A549 (cell line): Measurements from ENCODE around the gene MBP. TPM values are rescaled to one million over a fixed set of nuclear protein-coding genes. Genes with fewer than 3 reads are reported as not detected.

Source experiments
- ATAC-seq, 2 experiments: fragments of 200-7000 bp in 1 of 2; fragments of >200 bp in 1 of 2; cut with Nextera tagmentation in 1 of 2; cut with Tn5 transposase in 1 of 2; 3 replicates each; pipeline versions ENCODE4 v1.8.0 to v1.9.1; 2018 to 2020; ENCODE audit warnings: mild to moderate bottlenecking in 1 of 2, moderate library complexity in 1 of 2
- CTCF ChIA-PET: fragments of 300-600 bp; sonication (Branson Sonifier 250); formaldehyde crosslinking; extraction: SDS; loops from one replicate; lab custom pipeline; 2021; ENCODE audit warnings: antibody characterized with exemption, inconsistent platforms; lab: Yijun Ruan, JAX
- POLR2A ChIA-PET: fragments of 350-600 bp; formaldehyde crosslinking; extraction: SDS; loops from one replicate; lab custom pipeline; 2021; ENCODE audit warnings: antibody characterized with exemption, inconsistent platforms; lab: Yijun Ruan, JAX
- DNase-seq, 2 experiments: peaks; one replicate each; pipeline versions ENCODE4 v3.0.0 to v3.0.0-alpha.2; 2011 to 2016; ENCODE audit warnings: low read depth in 1 of 2, low spot score in 1 of 2
- FAIRE-seq: peaks from 2 replicates; lab custom pipeline; 2011; peaks lifted over from hg19 to GRCh38; lab: Jason Lieb, UNC
- H3K27ac ChIP-seq, 2 experiments: fragments of >200 bp; sonication (Bioruptor Twin); formaldehyde crosslinking; 3 replicates each; pipeline ENCODE4 v1.5.1; 2016 to 2017
- H3K4me1 ChIP-seq: fragments of >200 bp; sonication (Bioruptor Twin); formaldehyde crosslinking; 3 replicates; pipeline ENCODE4 v1.6.1; 2016
- H3K4me2 ChIP-seq: fragments of >200 bp; sonication (Bioruptor Twin); formaldehyde crosslinking; 3 replicates; pipeline ENCODE4 v1.6.1; 2016
- H3K4me3 ChIP-seq: fragments of >200 bp; sonication (Bioruptor Twin); formaldehyde crosslinking; 3 replicates; pipeline ENCODE4 v1.5.1; 2016
- H3K9me3 ChIP-seq: fragments of >200 bp; sonication (Bioruptor Twin); formaldehyde crosslinking; 3 replicates; pipeline ENCODE4 v1.6.1; 2016
- CBX8 ChIP-seq: fragments of 200-600 bp; sonication (generic); IDR thresholded peaks from 2 replicates; pipeline ENCODE4 v1.6.1; 2016
- CHD2 ChIP-seq: fragments of 150-350 bp; IDR thresholded peaks from 2 replicates; pipeline ENCODE4 v1.6.1; 2014; ENCODE audit warnings: low read length; ENCODE audit not compliant: partially characterized antibody
- CHD4 ChIP-seq: fragments of 200-600 bp; sonication (generic); IDR thresholded peaks from 2 replicates; pipeline ENCODE4 v1.6.1; 2016; ENCODE audit warnings: antibody characterized with exemption, mild to moderate bottlenecking, borderline replicate concordance
- CTCF ChIP-seq: fragments of >200 bp; sonication (Bioruptor Twin); formaldehyde crosslinking; IDR thresholded peaks from 3 replicates; pipeline ENCODE4 v1.5.1; 2016
- ELK1 ChIP-seq: fragments of 150-350 bp; IDR thresholded peaks from 2 replicates; pipeline ENCODE4 v1.6.1; 2014; ENCODE audit warnings: low read depth, mild to moderate bottlenecking, low read length
- EP300 ChIP-seq, 2 experiments: fragments of >200 bp; sonication (Bioruptor Twin); formaldehyde crosslinking; IDR thresholded peaks; 2 replicates in 1 of 2; 3 replicates in 1 of 2; pipeline ENCODE4 v1.6.1; 2016 to 2017
- ESRRA ChIP-seq: fragments of 150-350 bp; IDR thresholded peaks from 2 replicates; pipeline ENCODE4 v1.6.1; 2014; ENCODE audit warnings: mild to moderate bottlenecking, low read length, borderline replicate concordance
- FOSB ChIP-seq: fragments of 250-450 bp; sonication (Bioruptor Pico); IDR thresholded peaks from 2 replicates; pipeline ENCODE4 v1.5.0; 2020; ENCODE audit warnings: mild to moderate bottlenecking, moderate library complexity
- GATA3 ChIP-seq: IDR thresholded peaks from 2 replicates; pipeline ENCODE4 v1.6.1; 2012; ENCODE audit warnings: borderline replicate concordance
- HEYL ChIP-seq: fragments of 250-450 bp; sonication (Bioruptor Pico); IDR thresholded peaks from 2 replicates; pipeline ENCODE4 v1.8.0; 2021; ENCODE audit warnings: mild to moderate bottlenecking, moderate library complexity
- HOXB13 ChIP-seq: fragments of 250-450 bp; sonication (Bioruptor Pico); IDR thresholded peaks from 2 replicates; pipeline ENCODE4 v1.5.0; 2020; ENCODE audit warnings: low read depth, mild to moderate bottlenecking, moderate library complexity
- JUNB ChIP-seq: fragments of >200 bp; sonication (Bioruptor Twin); formaldehyde crosslinking; IDR thresholded peaks from 2 replicates; pipeline ENCODE4 v1.6.1; 2016
- NPAS2 ChIP-seq: fragments of 250-450 bp; sonication (Bioruptor Pico); IDR thresholded peaks from 2 replicates; pipeline ENCODE4 v1.8.0; 2022; ENCODE audit warnings: mild to moderate bottlenecking, moderate library complexity, borderline replicate concordance
- PHF8 ChIP-seq: fragments of 200-600 bp; sonication (generic); IDR thresholded peaks from 2 replicates; pipeline ENCODE4 v1.6.1; 2016; ENCODE audit warnings: low read depth, mild to moderate bottlenecking, antibody characterized with exemption, moderate library complexity, borderline replicate concordance
- POLR2A ChIP-seq: IDR thresholded peaks from 2 replicates; pipeline ENCODE4 v1.6.1; 2012; ENCODE audit warnings: mild to moderate bottlenecking, low read length
- RARB ChIP-seq: fragments of 250-450 bp; sonication (Bioruptor Pico); IDR thresholded peaks from 2 replicates; pipeline ENCODE4 v1.8.0; 2021; ENCODE audit warnings: mild to moderate bottlenecking, moderate library complexity
- RCOR1 ChIP-seq: fragments of 150-350 bp; IDR thresholded peaks from 2 replicates; pipeline ENCODE4 v1.6.1; 2014; ENCODE audit warnings: antibody characterized with exemption, low read length, low read depth
- REST ChIP-seq: fragments of 200-600 bp; sonication (generic); IDR thresholded peaks from 2 replicates; pipeline ENCODE4 v1.6.1; 2016; ENCODE audit warnings: antibody characterized with exemption, mild to moderate bottlenecking, moderate library complexity
- RFX5 ChIP-seq: fragments of 450-650 bp; IDR thresholded peaks from 2 replicates; pipeline ENCODE4 v1.7.1; 2014; ENCODE audit warnings: antibody characterized with exemption, mild to moderate bottlenecking, moderate library complexity
- SREBF2 ChIP-seq: fragments of 450-650 bp; IDR thresholded peaks from 2 replicates; pipeline ENCODE4 v1.6.1; 2014; ENCODE audit warnings: mild to moderate bottlenecking, moderate library complexity
- TFCP2L1 ChIP-seq: fragments of 250-450 bp; sonication (Bioruptor Pico); IDR thresholded peaks from 2 replicates; pipeline ENCODE4 v1.5.0; 2021; ENCODE audit warnings: mild to moderate bottlenecking
- TP53 ChIP-seq: fragments of 250-450 bp; sonication (Bioruptor Pico); IDR thresholded peaks from 2 replicates; pipeline ENCODE4 v1.5.0; 2021; ENCODE audit warnings: mild to moderate bottlenecking, moderate library complexity
- ZC3H11A ChIP-seq: fragments of 450-650 bp; IDR thresholded peaks from 2 replicates; pipeline ENCODE4 v1.6.1; 2014; ENCODE audit warnings: antibody characterized with exemption, mild to moderate bottlenecking
- ZFP36 ChIP-seq: fragments of 450-650 bp; IDR thresholded peaks from 2 replicates; pipeline ENCODE4 v1.6.1; 2014; ENCODE audit warnings: borderline replicate concordance; ENCODE audit not compliant: partially characterized antibody
- ZNF302 ChIP-seq: fragments of 250-450 bp; sonication (Bioruptor Pico); IDR thresholded peaks from 2 replicates; pipeline ENCODE4 v1.9.0; 2021; ENCODE audit warnings: inconsistent platforms, mild to moderate bottlenecking, moderate library complexity
- WGBS: methylation state at CpG from one replicate; pipeline ENCODE4 v1.1.6; 2017; ENCODE audit errors: missing lambda C conversion rate; 5-methylcytosine and 5-hydroxymethylcytosine counted together
- polyA plus RNA-seq, 4 experiments: library from polyadenylated mRNA; depleted of rRNA in 3 of 4; stranded (reverse); fragments of >200 nt; fragmentation: RNase III in 1 of 4; extraction: RNeasy Plus Mini Kit Qiagen cat#74134 plus additional on column Dnase treatment in 1 of 4; gene quantifications; 2 replicates in 3 of 4; 3 replicates in 1 of 4; pipeline ENCODE4 v1.2.3, GENCODE V29; 2011 to 2017
- TF ChIP-seq, protein P1 (sequence below): IDR thresholded peaks from 2 replicates; pipeline ENCODE4 v1.6.1; 2012

Gene MBP
- polyA plus RNA-seq, 2 of the 4 experiments (the other 2 are of a cell fraction), result 8.6 to 33.1 TPM

DNA sequence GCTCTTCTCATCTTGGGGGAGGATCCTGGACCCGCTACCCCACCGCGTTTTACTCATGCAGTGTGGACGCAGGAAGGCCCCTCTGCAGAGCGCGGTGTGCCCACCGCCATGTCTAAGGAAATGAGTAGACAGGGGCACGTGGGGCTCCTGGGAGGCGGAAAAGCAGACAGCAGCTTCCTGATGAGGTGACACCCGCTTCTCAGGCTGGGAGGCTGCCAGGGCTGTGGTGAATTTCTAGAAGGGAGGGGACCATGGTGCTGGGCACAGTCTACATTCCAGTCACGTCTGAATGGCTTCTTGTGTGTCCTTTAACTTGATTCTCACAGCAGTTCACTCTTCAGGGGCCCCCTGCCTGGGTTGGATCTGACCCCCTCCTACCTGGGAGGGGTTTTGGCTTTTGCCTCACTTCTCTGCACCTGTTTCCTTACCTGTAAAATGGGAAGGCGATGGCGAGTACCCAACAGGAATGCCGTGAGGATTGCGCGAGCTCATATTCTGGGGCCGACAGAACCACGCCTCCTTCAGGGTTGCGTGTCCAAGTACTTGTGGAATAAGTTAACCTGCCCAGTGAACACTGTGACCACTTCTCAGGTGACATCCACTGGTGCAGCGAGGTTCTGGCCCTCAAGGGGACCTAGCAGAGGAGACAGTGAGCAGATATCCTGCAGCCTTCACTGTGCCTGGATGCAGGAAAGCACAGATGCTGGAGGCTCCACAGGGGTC, 32.3 kb upstream of the MBP start:
- POLR2A ChIA-PET, result no interaction called here
- DNase-seq, result no peak
- TF ChIP-seq RARB (no peak), ZC3H11A (no peak), TP53 (CRISPR knock-in tag) (no peak), JUNB (no peak), ZFP36 (no peak), HOXB13 (CRISPR knock-in tag) (no peak), GATA3 (no peak), ESRRA (no peak), RFX5 (no peak), TFCP2L1 (CRISPR knock-in tag) (no peak), NPAS2 (CRISPR knock-in tag) (no peak), ELK1 (no peak), PHF8 (no peak), CBX8 (no peak), POLR2A (no peak), EP300 (IDR thresholded peaks at IDR 0.05) (no peak), CHD4 (no peak), CTCF (no peak)
- TF ChIP-seq, protein P1, sequence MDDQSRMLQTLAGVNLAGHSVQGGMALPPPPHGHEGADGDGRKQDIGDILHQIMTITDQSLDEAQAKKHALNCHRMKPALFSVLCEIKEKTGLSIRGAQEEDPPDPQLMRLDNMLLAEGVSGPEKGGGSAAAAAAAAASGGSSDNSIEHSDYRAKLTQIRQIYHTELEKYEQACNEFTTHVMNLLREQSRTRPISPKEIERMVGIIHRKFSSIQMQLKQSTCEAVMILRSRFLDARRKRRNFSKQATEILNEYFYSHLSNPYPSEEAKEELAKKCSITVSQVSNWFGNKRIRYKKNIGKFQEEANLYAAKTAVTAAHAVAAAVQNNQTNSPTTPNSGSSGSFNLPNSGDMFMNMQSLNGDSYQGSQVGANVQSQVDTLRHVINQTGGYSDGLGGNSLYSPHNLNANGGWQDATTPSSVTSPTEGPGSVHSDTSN, result no peak

GRCh38 chr18:77164026-77164425, 31.4 kb upstream of the MBP start:
- POLR2A ChIA-PET, result no interaction called here
- no peak for FAIRE-seq
- no peaks in the 10 kb centered on the region for H3K9me3 ChIP-seq
- H3K4me1 ChIP-seq, result no peaks in the 10 kb centered on the region
- H3K4me2 ChIP-seq, result no peak overlapping the region
- no peak for DNase-seq
- no peak for ATAC-seq
- H3K4me3 ChIP-seq, result no peak overlapping the region
- CTCF ChIA-PET, result no interaction called here
- 92% methylated on average over 13 of the region's 13 CpGs for WGBS
- no peak overlapping the region for H3K27ac ChIP-seq
- TF ChIP-seq HOXB13 (CRISPR knock-in tag) (no peak), FOSB (no peak), SREBF2 (no peak), GATA3 (no peak), REST (no peak), CHD2 (no peak), HEYL (CRISPR knock-in tag) (no peak), CTCF (no peak), TP53 (CRISPR knock-in tag) (no peak), ZNF302 (no peak), RCOR1 (no peak), CBX8 (no peak)
- TF ChIP-seq, protein P1, result no peak

More for the DNA sequence above, 32.3 kb upstream of the MBP start:
- CTCF ChIA-PET, result no interaction called here
- Histone ChIP-seq H3K4me2 (no peak overlapping the region), H3K9me3 (no peaks in the 10 kb centered on the region), H3K4me1 (no peaks in the 10 kb centered on the region), H3K4me3 (no peak overlapping the region), H3K27ac (no peak overlapping the region)
- 86% methylated on average over 20 of the region's 20 CpGs for WGBS
- ATAC-seq (no peak), FAIRE-seq (no peak)
